Measurements from ENCODE around the gene LRMDA. TPM values are rescaled to one million over a fixed set of nuclear protein-coding genes. Genes with fewer than 3 reads are reported as not detected.

LRMDA gene
- total RNA-seq, 1 experiment from 2014 or later, result not detected

- no peaks in the 10 kb centered on the region for H3K4me1 ChIP-seq (ENCODE audit: insufficient read depth, low read length, poor library complexity, severe bottlenecking)
- ChIA-PET POLR2A (ENCODE audit: low non-redundant PET) (no interaction called here), CTCF (no interaction called here)
- no peak for TF ChIP-seq EZH2 (IDR thresholded peaks at IDR 0.05; ENCODE audit: borderline replicate concordance, low read depth, low read length, poor library complexity, severe bottlenecking)
- TF ChIP-seq, protein P1, sequence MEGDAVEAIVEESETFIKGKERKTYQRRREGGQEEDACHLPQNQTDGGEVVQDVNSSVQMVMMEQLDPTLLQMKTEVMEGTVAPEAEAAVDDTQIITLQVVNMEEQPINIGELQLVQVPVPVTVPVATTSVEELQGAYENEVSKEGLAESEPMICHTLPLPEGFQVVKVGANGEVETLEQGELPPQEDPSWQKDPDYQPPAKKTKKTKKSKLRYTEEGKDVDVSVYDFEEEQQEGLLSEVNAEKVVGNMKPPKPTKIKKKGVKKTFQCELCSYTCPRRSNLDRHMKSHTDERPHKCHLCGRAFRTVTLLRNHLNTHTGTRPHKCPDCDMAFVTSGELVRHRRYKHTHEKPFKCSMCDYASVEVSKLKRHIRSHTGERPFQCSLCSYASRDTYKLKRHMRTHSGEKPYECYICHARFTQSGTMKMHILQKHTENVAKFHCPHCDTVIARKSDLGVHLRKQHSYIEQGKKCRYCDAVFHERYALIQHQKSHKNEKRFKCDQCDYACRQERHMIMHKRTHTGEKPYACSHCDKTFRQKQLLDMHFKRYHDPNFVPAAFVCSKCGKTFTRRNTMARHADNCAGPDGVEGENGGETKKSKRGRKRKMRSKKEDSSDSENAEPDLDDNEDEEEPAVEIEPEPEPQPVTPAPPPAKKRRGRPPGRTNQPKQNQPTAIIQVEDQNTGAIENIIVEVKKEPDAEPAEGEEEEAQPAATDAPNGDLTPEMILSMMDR (conservative IDR thresholded peaks at IDR 0.05; ENCODE audit: low read depth, low read length), result no peak
- no peak overlapping the region for H3K27ac ChIP-seq (ENCODE audit: low read depth, low read length, poor library complexity, severe bottlenecking)
- DNase-seq (ENCODE audit: low spot score), result no peak
- intact Hi-C loops (cut with micrococcal nuclease; ENCODE audit: unreplicated experiment), result no loop called here
- H3K9me3 ChIP-seq (ENCODE audit: low read depth, low read length, poor library complexity, severe bottlenecking), result no peaks in the 10 kb centered on the region
- H3K4me3 ChIP-seq (ENCODE audit: low read depth, low read length, poor library complexity, severe bottlenecking), result no peak overlapping the region
- no peaks in the 10 kb centered on the region for H3K36me3 ChIP-seq (ENCODE audit: insufficient read depth, low read length, poor library complexity, severe bottlenecking)
- no peaks in the 10 kb centered on the region for H3K27me3 ChIP-seq (replicated peaks; ENCODE audit: insufficient read depth, low read depth, low read length, poor library complexity)
- no TSS peak for BruUV-seq (replicated peaks)
Measured at GRCh38 chr10:76024460-76025123, 593.2 kb downstream of the LRMDA start.

DNA sequence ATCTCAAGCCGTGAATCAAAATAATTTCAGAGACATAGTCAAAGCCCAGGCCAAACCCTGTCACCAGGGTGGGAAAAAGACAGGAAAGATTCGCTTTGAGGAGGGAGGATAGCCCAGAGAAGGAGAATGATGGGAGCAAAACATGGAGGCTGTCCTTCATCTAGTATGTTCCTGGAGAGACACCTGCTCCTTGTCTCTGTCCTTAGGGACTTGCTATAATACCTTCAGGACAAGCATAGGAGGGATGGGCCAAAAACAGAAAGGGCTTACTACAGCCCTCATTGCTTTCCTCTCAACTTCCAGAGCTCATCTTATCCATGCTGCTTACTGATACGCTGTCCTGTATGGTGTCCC is 593.7 kb downstream of the LRMDA start:
- no peaks in the 10 kb centered on the region for H3K36me3 ChIP-seq (ENCODE audit: insufficient read depth, low read length, poor library complexity, severe bottlenecking)
- no peaks in the 10 kb centered on the region for H3K4me1 ChIP-seq (ENCODE audit: insufficient read depth, low read length, poor library complexity, severe bottlenecking)
- BruUV-seq (replicated peaks), result no TSS peak
- no peak overlapping the region for H3K4me3 ChIP-seq (ENCODE audit: low read depth, low read length, poor library complexity, severe bottlenecking)
- intact Hi-C loops (cut with micrococcal nuclease; ENCODE audit: unreplicated experiment), result no loop called here
- H3K27me3 ChIP-seq (replicated peaks; ENCODE audit: insufficient read depth, low read depth, low read length, poor library complexity), result no peaks in the 10 kb centered on the region
- POLR2A ChIA-PET (ENCODE audit: low non-redundant PET), result no interaction called here
- CTCF ChIA-PET, result no interaction called here
- no peaks in the 10 kb centered on the region for H3K9me3 ChIP-seq (ENCODE audit: low read depth, low read length, poor library complexity, severe bottlenecking)
- no peak overlapping the region for H3K27ac ChIP-seq (ENCODE audit: low read depth, low read length, poor library complexity, severe bottlenecking)
- TF ChIP-seq, protein P1 (conservative IDR thresholded peaks at IDR 0.05; ENCODE audit: low read depth, low read length), result no peak
- TF ChIP-seq EZH2 (IDR thresholded peaks at IDR 0.05; ENCODE audit: borderline replicate concordance, low read depth, low read length, poor library complexity, severe bottlenecking), result no peak
- DNase-seq (ENCODE audit: low spot score), result no peak

GRCh38 chr10:76026176-76026771 is 594.9 kb downstream of the LRMDA start:
- ChIA-PET CTCF (no interaction called here), POLR2A (ENCODE audit: low non-redundant PET) (no interaction called here)
- Histone ChIP-seq H3K4me3 (ENCODE audit: low read depth, low read length, poor library complexity, severe bottlenecking) (no peak overlapping the region), H3K36me3 (ENCODE audit: insufficient read depth, low read length, poor library complexity, severe bottlenecking) (no peaks in the 10 kb centered on the region), H3K4me1 (ENCODE audit: insufficient read depth, low read length, poor library complexity, severe bottlenecking) (no peaks in the 10 kb centered on the region), H3K9me3 (ENCODE audit: low read depth, low read length, poor library complexity, severe bottlenecking) (no peaks in the 10 kb centered on the region), H3K27me3 (replicated peaks; ENCODE audit: insufficient read depth, low read depth, low read length, poor library complexity) (no peaks in the 10 kb centered on the region), H3K27ac (ENCODE audit: low read depth, low read length, poor library complexity, severe bottlenecking) (no peak overlapping the region)
- TF ChIP-seq, protein P1 (conservative IDR thresholded peaks at IDR 0.05; ENCODE audit: low read depth, low read length), result no peak
- TF ChIP-seq EZH2 (IDR thresholded peaks at IDR 0.05; ENCODE audit: borderline replicate concordance, low read depth, low read length, poor library complexity, severe bottlenecking), result no peak
- DNase-seq (ENCODE audit: low spot score), result no peak
- intact Hi-C loops (cut with micrococcal nuclease; ENCODE audit: unreplicated experiment), result no loop called here
- no TSS peak for BruUV-seq (replicated peaks)
